ENCODE results near the gene F3.

The F3 gene

GRCh38 chr1:94515296-94515947, 26.1 kb downstream of the F3 start:
- H3K4me3 ChIP-seq (ENCODE audit: low read depth, low read length), result no peak overlapping the region
- TF ChIP-seq CTCF (IDR thresholded peaks at IDR 0.05; ENCODE audit: low read depth, low read length, missing control alignments), result no peak
- DNase-seq (ENCODE audit: low read depth), result no peak

- peak; percentile 60 for TF ChIP-seq CTCF (IDR thresholded peaks at IDR 0.05; ENCODE audit: low read depth, low read length, missing control alignments)
- no peak for DNase-seq (ENCODE audit: low read depth)
- no peak overlapping the region for H3K4me3 ChIP-seq (ENCODE audit: low read depth, low read length)
Observed at GRCh38 chr1:94514095-94514727, 27.3 kb downstream of the F3 start.

GRCh38 chr1:94512816-94513215, 28.7 kb downstream of the F3 start:
- TF ChIP-seq CTCF (IDR thresholded peaks at IDR 0.05; ENCODE audit: low read depth, low read length, missing control alignments), result no peak

GRCh38 chr1:94504601-94505000, 37.0 kb downstream of the F3 start:
- no peak for DNase-seq (ENCODE audit: low read depth)
- no peak overlapping the region for H3K4me3 ChIP-seq (ENCODE audit: low read depth, low read length)
- TF ChIP-seq CTCF (IDR thresholded peaks at IDR 0.05; ENCODE audit: low read depth, low read length, missing control alignments), result no peak

More at GRCh38 chr1:94512816-94513215, 28.7 kb downstream of the F3 start:
- no peak overlapping the region for H3K4me3 ChIP-seq (ENCODE audit: low read depth, low read length)
- DNase-seq (ENCODE audit: low read depth), result no peak

GRCh38 chr1:94503153-94503552, 38.4 kb downstream of the F3 start:
- no peak for DNase-seq (ENCODE audit: low read depth)
- no peak for TF ChIP-seq CTCF (IDR thresholded peaks at IDR 0.05; ENCODE audit: low read depth, low read length, missing control alignments)
- H3K4me3 ChIP-seq (ENCODE audit: low read depth, low read length), result no peak overlapping the region

GRCh38 chr1:94501935-94502334, 39.6 kb downstream of the F3 start:
- no peak overlapping the region for H3K4me3 ChIP-seq (ENCODE audit: low read depth, low read length)
- DNase-seq (ENCODE audit: low read depth), result no peak
- no peak for TF ChIP-seq CTCF (IDR thresholded peaks at IDR 0.05; ENCODE audit: low read depth, low read length, missing control alignments)

- no peak for TF ChIP-seq CTCF (IDR thresholded peaks at IDR 0.05; ENCODE audit: low read depth, low read length, missing control alignments)
- no peak for DNase-seq (ENCODE audit: low read depth)
- no peak overlapping the region for H3K4me3 ChIP-seq (ENCODE audit: low read depth, low read length)
Observed at GRCh38 chr1:94501426-94501825, 40.1 kb downstream of the F3 start.

All from GM12864 (cell line).